Suprapubic skin (tissue), 4 donors: ENCODE results near the gene RIMBP2. TPM values are rescaled to one million over a fixed set of nuclear protein-coding genes. Genes with fewer than 3 reads are reported as not detected.
"Not testable (repeated sequence)": the region's sequence is repeated elsewhere in the genome, so short reads cannot be mapped to it uniquely, and the experiment has no call there.

Experiments used
- DNase-seq, 2 donors: peaks; one replicate each; pipeline ENCODE4 v3.0.0-alpha.2; 2019; ENCODE audit warnings: low spot score in 2 of 2
- H3K27ac ChIP-seq: fragments of 200-600 bp; sonication (generic); one replicate; pipeline ENCODE4 v1.5.1; 2019
- H3K27me3 ChIP-seq: fragments of 200-600 bp; sonication (generic); one replicate; pipeline ENCODE4 v1.5.1; 2019
- H3K36me3 ChIP-seq: fragments of 200-600 bp; sonication (generic); one replicate; pipeline ENCODE4 v1.5.1; 2019
- H3K4me1 ChIP-seq: fragments of 200-600 bp; sonication (generic); one replicate; pipeline ENCODE4 v1.5.1; 2019
- H3K4me3 ChIP-seq: fragments of 200-600 bp; sonication (generic); one replicate; pipeline ENCODE4 v1.5.1; 2019; ENCODE audit warnings: mild to moderate bottlenecking
- H3K9me3 ChIP-seq: fragments of 200-600 bp; sonication (generic); one replicate; pipeline ENCODE4 v1.5.1; 2019
- CTCF ChIP-seq, 2 donors: fragments of 200-600 bp in 1 of 2; fragments of 450-650 bp in 1 of 2; sonication (generic) in 1 of 2; IDR thresholded peaks; one replicate each; pipeline ENCODE4 v1.5.1; 2016 to 2019; ENCODE audit warnings: antibody characterized with exemption in 2 of 2, mild to moderate bottlenecking in 1 of 2, moderate library complexity in 1 of 2
- EP300 ChIP-seq: sonication (generic); formaldehyde crosslinking; IDR thresholded peaks from one replicate; pipeline ENCODE4 v1.6.1; 2017; ENCODE audit warnings: antibody characterized with exemption
- POLR2A ChIP-seq, 2 donors: fragments of 450-650 bp; IDR thresholded peaks; one replicate each; pipeline ENCODE4 v1.6.1; 2017; ENCODE audit warnings: antibody characterized with exemption in 2 of 2, mild to moderate bottlenecking in 2 of 2, moderate library complexity in 2 of 2
- POLR2AphosphoS5 ChIP-seq, 3 donors: sonication (generic); formaldehyde crosslinking; IDR thresholded peaks; one replicate each; pipeline ENCODE4 v1.6.1; 2017; ENCODE audit warnings: antibody characterized with exemption in 3 of 3
- WGBS: methylation state at CpG from one replicate; pipeline ENCODE4 v1.1.5; 2018; 5-methylcytosine and 5-hydroxymethylcytosine counted together
- total RNA-seq, 4 donors: library from RNA; depleted of rRNA; stranded (reverse); fragments of >200 nt; gene quantifications; one replicate each; pipeline ENCODE4 v1.1.0, GENCODE V29; 2016

RIMBP2 gene
- total RNA-seq, 4 donors from 2014 or later: 2.1 to 21.8 (median 3.0) TPM

GRCh38 chr12:130743176-130743575 lies 27.1 kb upstream of the RIMBP2 start:
- H3K27ac ChIP-seq: no peak overlapping the region
- TF ChIP-seq CTCF (IDR thresholded peaks at IDR 0.05): no peak
- TF ChIP-seq POLR2A (IDR thresholded peaks at IDR 0.05): no peak
- TF ChIP-seq EP300: no peak
- TF ChIP-seq POLR2AphosphoS5 (IDR thresholded peaks at IDR 0.05): no peak
- H3K4me3 ChIP-seq: no peak overlapping the region
- 93% methylated on average over 2 of the region's 2 CpGs for WGBS
- peaks cover 13% of the 10 kb centered on the region for H3K27me3 ChIP-seq
- no peak for DNase-seq
- H3K4me1 ChIP-seq: peaks cover 4% of the 10 kb centered on the region
- H3K9me3 ChIP-seq: no peaks in the 10 kb centered on the region
- H3K36me3 ChIP-seq: no peaks in the 10 kb centered on the region

- WGBS: 83% methylated on average over 1 of the region's 1 CpG
- Histone ChIP-seq H3K36me3 (no peaks in the 10 kb centered on the region), H3K27ac (no peak overlapping the region), H3K27me3 (peaks cover 17% of the 10 kb centered on the region), H3K9me3 (no peaks in the 10 kb centered on the region), H3K4me3 (no peak overlapping the region), H3K4me1 (peaks cover under 1% of the 10 kb centered on the region)
- TF ChIP-seq CTCF (IDR thresholded peaks at IDR 0.05) (no peak), POLR2AphosphoS5 (IDR thresholded peaks at IDR 0.05) (no peak), POLR2A (IDR thresholded peaks at IDR 0.05) (no peak), EP300 (no peak)
- no peak for DNase-seq
Observed at GRCh38 chr12:130742716-130743115, 26.6 kb upstream of the RIMBP2 start.

- no peak overlapping the region for H3K4me3 ChIP-seq
- no peak overlapping the region for H3K27ac ChIP-seq
- peaks cover 19% of the 10 kb centered on the region for H3K27me3 ChIP-seq
- H3K36me3 ChIP-seq: no peaks in the 10 kb centered on the region
- 78% methylated on average over 11 of the region's 12 CpGs for WGBS
- no peaks in the 10 kb centered on the region for H3K9me3 ChIP-seq
- no peaks in the 10 kb centered on the region for H3K4me1 ChIP-seq
- DNase-seq: no peak
- TF ChIP-seq CTCF (IDR thresholded peaks at IDR 0.05): no peak
- TF ChIP-seq EP300: no peak
- TF ChIP-seq POLR2A (IDR thresholded peaks at IDR 0.05): no peak
- no peak for TF ChIP-seq POLR2AphosphoS5 (IDR thresholded peaks at IDR 0.05)
Observed at GRCh38 chr12:130742112-130742511, 26.0 kb upstream of the RIMBP2 start.

- TF ChIP-seq POLR2A (IDR thresholded peaks at IDR 0.05) (no peak), CTCF (IDR thresholded peaks at IDR 0.05) (no peak), EP300 (no peak), POLR2AphosphoS5 (IDR thresholded peaks at IDR 0.05) (no peak)
- no peak for DNase-seq
- no peak overlapping the region for H3K27ac ChIP-seq
- H3K36me3 ChIP-seq: no peaks in the 10 kb centered on the region
- peaks cover 25% of the 10 kb centered on the region for H3K27me3 ChIP-seq
- 90% methylated on average over 10 of the region's 10 CpGs for WGBS
- no peaks in the 10 kb centered on the region for H3K9me3 ChIP-seq
- no peaks in the 10 kb centered on the region for H3K4me1 ChIP-seq
- no peak overlapping the region for H3K4me3 ChIP-seq
Observed at GRCh38 chr12:130739571-130739970, 23.5 kb upstream of the RIMBP2 start.

- WGBS: 95% methylated on average over 4 of the region's 4 CpGs
- H3K4me1 ChIP-seq, H3K9me3 ChIP-seq, DNase-seq, H3K4me3 ChIP-seq, H3K27ac ChIP-seq, H3K36me3 ChIP-seq: not testable (repeated sequence)
- peaks cover 25% of the 10 kb centered on the region for H3K27me3 ChIP-seq
Observed at GRCh38 chr12:130738403-130738802, 22.3 kb upstream of the RIMBP2 start.

GRCh38 chr12:130737731-130738130 lies 21.6 kb upstream of the RIMBP2 start:
- 54% methylated on average over 13 of the region's 14 CpGs for WGBS
- no peaks in the 10 kb centered on the region for H3K9me3 ChIP-seq

More at GRCh38 chr12:130737731-130738130, 21.6 kb upstream of the RIMBP2 start:
- DNase-seq: no peak
- H3K4me3 ChIP-seq: no peak overlapping the region
- H3K4me1 ChIP-seq: no peaks in the 10 kb centered on the region
- H3K36me3 ChIP-seq: no peaks in the 10 kb centered on the region
- H3K27me3 ChIP-seq: peaks cover 25% of the 10 kb centered on the region
- TF ChIP-seq CTCF (IDR thresholded peaks at IDR 0.05) (no peak), EP300 (no peak), POLR2A (IDR thresholded peaks at IDR 0.05) (no peak)
- H3K27ac ChIP-seq: no peak overlapping the region
